ENCODE measurements around the gene NFE2.

The NFE2 gene

GRCh38 chr12:54259194-54260011 lies 41.4 kb downstream of the NFE2 start (continued):
- TF ChIP-seq, protein P1, sequence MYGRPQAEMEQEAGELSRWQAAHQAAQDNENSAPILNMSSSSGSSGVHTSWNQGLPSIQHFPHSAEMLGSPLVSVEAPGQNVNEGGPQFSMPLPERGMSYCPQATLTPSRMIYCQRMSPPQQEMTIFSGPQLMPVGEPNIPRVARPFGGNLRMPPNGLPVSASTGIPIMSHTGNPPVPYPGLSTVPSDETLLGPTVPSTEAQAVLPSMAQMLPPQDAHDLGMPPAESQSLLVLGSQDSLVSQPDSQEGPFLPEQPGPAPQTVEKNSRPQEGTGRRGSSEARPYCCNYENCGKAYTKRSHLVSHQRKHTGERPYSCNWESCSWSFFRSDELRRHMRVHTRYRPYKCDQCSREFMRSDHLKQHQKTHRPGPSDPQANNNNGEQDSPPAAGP (tag by site-specific recombination; IDR thresholded peaks at IDR 0.05) = peak; percentile 32; the same call in 1 of the 2 replicates
- TF ChIP-seq ZNF521 (tag by site-specific recombination; IDR thresholded peaks at IDR 0.05) = no peak
- TF ChIP-seq GFI1B (tag by site-specific recombination; IDR thresholded peaks at IDR 0.05) = no peak
- no peak for TF ChIP-seq ZBTB49 (tag by site-specific recombination; IDR thresholded peaks at IDR 0.05; ENCODE audit: low read depth)
- TF ChIP-seq ZBTB10 (tag by site-specific recombination; IDR thresholded peaks at IDR 0.05) = peak; percentile 62
- no peak for TF ChIP-seq AEBP2 (tag by site-specific recombination; IDR thresholded peaks at IDR 0.05; ENCODE audit: borderline replicate concordance)
- TF ChIP-seq ZNF416 (tag by site-specific recombination; IDR thresholded peaks at IDR 0.05) = no peak
- TF ChIP-seq, protein P2, sequence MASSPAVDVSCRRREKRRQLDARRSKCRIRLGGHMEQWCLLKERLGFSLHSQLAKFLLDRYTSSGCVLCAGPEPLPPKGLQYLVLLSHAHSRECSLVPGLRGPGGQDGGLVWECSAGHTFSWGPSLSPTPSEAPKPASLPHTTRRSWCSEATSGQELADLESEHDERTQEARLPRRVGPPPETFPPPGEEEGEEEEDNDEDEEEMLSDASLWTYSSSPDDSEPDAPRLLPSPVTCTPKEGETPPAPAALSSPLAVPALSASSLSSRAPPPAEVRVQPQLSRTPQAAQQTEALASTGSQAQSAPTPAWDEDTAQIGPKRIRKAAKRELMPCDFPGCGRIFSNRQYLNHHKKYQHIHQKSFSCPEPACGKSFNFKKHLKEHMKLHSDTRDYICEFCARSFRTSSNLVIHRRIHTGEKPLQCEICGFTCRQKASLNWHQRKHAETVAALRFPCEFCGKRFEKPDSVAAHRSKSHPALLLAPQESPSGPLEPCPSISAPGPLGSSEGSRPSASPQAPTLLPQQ (tag by site-specific recombination; IDR thresholded peaks at IDR 0.05) = 0 out of 2 replicates have a peak, but pooled peaks have one; percentile 10
- TF ChIP-seq ZIC2 (tag by site-specific recombination; IDR thresholded peaks at IDR 0.05) = no peak
- TF ChIP-seq ZBTB48 (tag by site-specific recombination; IDR thresholded peaks at IDR 0.05) = no peak
- TF ChIP-seq ZNF19 (tag by site-specific recombination; IDR thresholded peaks at IDR 0.05; ENCODE audit: low read depth) = no peak
- TF ChIP-seq ZNF24 (tag by site-specific recombination; IDR thresholded peaks at IDR 0.05) = no peak
- TF ChIP-seq ZNF133 (tag by site-specific recombination; IDR thresholded peaks at IDR 0.05) = no peak
- TF ChIP-seq ZFHX2 (tag by site-specific recombination; conservative IDR thresholded peaks at IDR 0.05) = no peak
- TF ChIP-seq ZNF843 (tag by site-specific recombination; IDR thresholded peaks at IDR 0.05) = no peak
- TF ChIP-seq SCRT1 (tag by site-specific recombination; IDR thresholded peaks at IDR 0.05; ENCODE audit: borderline replicate concordance) = no peak
- TF ChIP-seq, protein P3, sequence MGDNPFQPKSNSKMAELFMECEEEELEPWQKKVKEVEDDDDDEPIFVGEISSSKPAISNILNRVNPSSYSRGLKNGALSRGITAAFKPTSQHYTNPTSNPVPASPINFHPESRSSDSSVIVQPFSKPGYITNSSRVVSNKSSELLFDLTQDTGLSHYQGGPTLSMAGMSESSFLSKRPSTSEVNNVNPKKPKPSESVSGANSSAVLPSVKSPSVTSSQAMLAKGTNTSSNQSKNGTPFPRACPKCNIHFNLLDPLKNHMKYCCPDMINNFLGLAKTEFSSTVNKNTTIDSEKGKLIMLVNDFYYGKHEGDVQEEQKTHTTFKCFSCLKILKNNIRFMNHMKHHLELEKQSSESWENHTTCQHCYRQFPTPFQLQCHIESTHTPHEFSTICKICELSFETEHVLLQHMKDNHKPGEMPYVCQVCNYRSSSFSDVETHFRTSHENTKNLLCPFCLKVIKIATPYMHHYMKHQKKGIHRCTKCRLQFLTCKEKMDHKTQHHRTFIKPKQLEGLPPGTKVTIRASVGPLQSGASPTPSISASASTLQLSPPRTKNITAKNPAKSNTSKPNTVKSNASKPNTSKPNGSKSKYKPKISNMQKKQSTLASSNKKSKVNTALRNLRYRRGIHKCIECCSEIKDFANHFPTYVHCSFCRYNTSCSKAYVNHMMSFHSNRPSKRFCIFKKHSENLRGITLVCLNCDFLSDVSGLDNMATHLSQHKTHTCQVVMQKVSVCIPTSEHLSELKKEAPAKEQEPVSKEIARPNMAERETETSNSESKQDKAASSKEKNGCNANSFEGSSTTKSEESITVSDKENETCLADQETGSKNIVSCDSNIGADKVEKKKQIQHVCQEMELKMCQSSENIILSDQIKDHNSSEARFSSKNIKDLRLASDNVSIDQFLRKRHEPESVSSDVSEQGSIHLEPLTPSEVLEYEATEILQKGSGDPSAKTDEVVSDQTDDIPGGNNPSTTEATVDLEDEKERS (tag by site-specific recombination; IDR thresholded peaks at IDR 0.05) = no peak
- TF ChIP-seq ZNF777 (tag by site-specific recombination; IDR thresholded peaks at IDR 0.05; ENCODE audit: borderline replicate concordance) = no peak
- TF ChIP-seq GLI2 (tag by site-specific recombination; IDR thresholded peaks at IDR 0.05; ENCODE audit: borderline replicate concordance, low read depth) = no peak
- TF ChIP-seq ZNF214 (tag by site-specific recombination; IDR thresholded peaks at IDR 0.05; ENCODE audit: borderline replicate concordance) = no peak
- TF ChIP-seq HOXC10 (CRISPR knock-in tag; IDR thresholded peaks at IDR 0.05) = no peak
- no peak for TF ChIP-seq ZNF830 (tag by site-specific recombination; IDR thresholded peaks at IDR 0.05; ENCODE audit: low read depth)
- TF ChIP-seq OSR2 (tag by site-specific recombination; IDR thresholded peaks at IDR 0.05) = no peak

Measured in HEK293 (cell line).